Superior temporal gyrus (tissue), 1 donor: ENCODE results near the gene LANCL1.

Experiments
- DNase-seq: peaks from one replicate; pipeline ENCODE4 v3.0.0-alpha.2; 2016; ENCODE audit errors: extremely low spot score

Gene LANCL1

GRCh38 chr2:210392469-210392881 is 84.1 kb downstream of the LANCL1 start:
- DNase-seq: no peak

- DNase-seq: no peak
Measured at GRCh38 chr2:210389856-210390255, 86.7 kb downstream of the LANCL1 start.

GRCh38 chr2:210388148-210388547 is 88.4 kb downstream of the LANCL1 start:
- DNase-seq: no peak

- no peak for DNase-seq
Measured at GRCh38 chr2:210387074-210387473, 89.5 kb downstream of the LANCL1 start.
